ENCODE results near the gene SPATA31A7.
"Not testable (repeated sequence)": the region's sequence is repeated elsewhere in the genome, so short reads cannot be mapped to it uniquely, and the experiment has no call there.

Gene SPATA31A7

GRCh38 chr9:61189736-61190135 is at the start of gene SPATA31A7:
TSS of gene SPATA31A7 (plus strand) at chr9:61190036. CDS start at chr9:61190065, 29 bp downstream.
- DNase-seq (ENCODE audit: low read depth in 2 of 2), result not testable (repeated sequence)

DNA sequence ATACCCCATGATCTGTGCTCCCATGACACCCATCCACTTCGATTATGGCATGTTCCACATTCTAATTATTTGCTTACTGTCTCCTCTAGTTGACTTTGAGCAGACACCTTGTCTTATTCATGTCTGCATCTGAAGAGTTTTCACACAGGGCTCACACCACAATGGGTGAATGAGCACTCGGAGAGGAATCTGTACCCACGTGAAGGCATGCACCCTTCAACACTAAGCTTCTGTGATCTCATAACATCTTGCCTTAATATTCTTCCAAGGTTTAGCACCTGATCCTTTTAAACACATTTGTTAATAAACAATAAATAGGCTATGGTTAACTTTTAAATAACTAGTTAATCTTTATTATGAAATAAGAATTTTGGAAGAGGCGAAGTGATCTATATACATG is 36.6 kb downstream of the SPATA31A7 start:
- not testable (repeated sequence) for DNase-seq (ENCODE audit: low read depth in 2 of 2)
